Endothelial cell of coronary artery (primary cell): Measurements from ENCODE around the gene LRRIQ1. TPM values are rescaled to one million over a fixed set of nuclear protein-coding genes. Genes with fewer than 3 reads are reported as not detected.

Source experiments
- total RNA-seq: library from RNA; depleted of rRNA; stranded (reverse); fragments of >200 nt; gene quantifications from 2 replicates; pipeline ENCODE4 v1.2.3, GENCODE V29; 2014

The LRRIQ1 gene, protein sequence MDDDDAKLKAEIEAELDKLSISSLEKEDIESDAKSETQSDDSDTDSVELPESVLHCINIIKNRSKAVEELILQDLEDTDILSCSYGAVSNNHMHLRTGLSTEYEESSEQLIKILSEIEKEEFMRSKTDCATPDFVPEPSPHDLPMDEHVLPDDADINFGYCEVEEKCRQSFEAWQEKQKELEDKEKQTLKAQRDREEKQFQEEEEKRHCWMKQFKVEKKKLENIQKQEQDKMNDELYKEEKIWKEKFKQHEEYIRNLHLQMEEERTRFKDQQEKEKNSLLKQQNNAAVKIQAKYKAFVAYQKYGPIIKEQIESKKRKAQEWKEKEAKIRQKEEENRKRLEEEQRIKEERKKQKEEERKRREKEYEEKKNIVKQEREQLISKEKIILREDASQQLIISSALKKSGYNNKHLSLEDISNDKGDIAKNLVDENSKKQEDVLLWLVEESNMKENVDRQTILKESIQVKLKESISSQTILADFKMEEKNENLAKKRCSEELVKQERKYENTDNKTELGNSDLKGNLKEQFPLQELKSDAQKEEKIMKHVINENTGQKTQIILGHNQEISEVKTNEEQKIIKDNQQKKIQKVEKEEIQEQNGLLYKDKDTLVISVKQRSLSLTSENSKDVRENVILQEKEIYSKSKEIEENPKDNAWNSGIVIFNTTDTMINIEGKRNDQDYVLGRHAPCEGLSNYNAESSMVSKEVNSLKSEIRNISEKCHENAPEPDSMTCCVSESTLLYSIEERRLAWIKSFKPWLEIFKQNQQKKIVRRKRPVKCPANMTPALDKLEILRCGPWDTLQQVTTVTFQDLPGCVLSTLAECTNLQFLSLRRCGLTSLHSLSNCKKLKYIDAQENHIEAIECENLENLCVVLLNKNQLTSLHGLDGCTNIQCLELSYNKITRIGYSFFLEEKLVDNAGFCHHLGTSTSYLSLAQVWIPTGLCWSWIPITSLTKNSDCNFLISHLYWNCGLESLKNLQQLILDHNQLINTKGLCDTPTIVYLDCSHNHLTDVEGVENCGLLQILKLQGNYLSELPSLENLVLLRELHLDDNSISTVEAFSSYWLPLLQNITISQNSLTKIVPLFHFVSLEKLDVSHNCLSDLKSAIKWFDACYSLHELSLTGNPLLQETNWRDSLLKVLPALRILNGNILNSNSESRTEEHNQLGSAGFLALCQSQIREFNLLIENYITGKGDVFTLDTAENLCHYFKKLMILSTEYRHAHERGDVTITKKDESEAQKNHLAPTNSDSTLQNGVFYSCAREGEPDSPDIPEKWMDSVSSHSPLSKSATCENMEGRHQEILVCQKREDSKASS (N-terminal part only)
- 0.09 and 0.18 TPM in 2 replicates for total RNA-seq

DNA sequence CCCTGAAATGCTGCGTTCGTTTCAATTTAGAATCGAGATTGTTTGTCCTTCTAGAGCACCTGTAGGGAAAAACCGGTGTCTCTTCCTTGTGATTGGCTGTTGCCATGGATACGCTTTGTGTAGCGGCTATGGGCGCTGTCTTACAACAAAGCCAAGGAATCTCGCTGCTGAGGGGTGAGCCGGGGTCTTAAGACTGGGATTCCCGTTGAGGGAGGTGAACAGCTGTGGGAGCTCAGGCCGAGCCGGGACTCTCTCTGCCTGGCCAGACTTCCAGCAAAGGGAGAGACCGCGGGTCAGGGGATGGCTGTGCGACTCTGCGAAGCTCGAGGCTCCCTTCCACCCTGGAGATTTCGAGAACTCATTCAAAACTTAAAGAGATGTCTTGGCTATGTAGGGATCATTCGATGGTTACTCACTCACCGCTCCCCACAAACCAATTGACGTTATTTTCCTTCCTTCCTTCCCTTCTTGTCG is at the start of gene LRRIQ1, which contains the start of gene TSPAN19:
LRRIQ1 (plus strand) TSS at position 118 of the 474 bp plus-strand sequence. CDS start 1,826 bp downstream, outside the sequence.
TSPAN19 (minus strand) TSS at position 44 of the 474 bp plus-strand sequence. CDS start 6,331 bp downstream, outside the sequence.

DNA sequence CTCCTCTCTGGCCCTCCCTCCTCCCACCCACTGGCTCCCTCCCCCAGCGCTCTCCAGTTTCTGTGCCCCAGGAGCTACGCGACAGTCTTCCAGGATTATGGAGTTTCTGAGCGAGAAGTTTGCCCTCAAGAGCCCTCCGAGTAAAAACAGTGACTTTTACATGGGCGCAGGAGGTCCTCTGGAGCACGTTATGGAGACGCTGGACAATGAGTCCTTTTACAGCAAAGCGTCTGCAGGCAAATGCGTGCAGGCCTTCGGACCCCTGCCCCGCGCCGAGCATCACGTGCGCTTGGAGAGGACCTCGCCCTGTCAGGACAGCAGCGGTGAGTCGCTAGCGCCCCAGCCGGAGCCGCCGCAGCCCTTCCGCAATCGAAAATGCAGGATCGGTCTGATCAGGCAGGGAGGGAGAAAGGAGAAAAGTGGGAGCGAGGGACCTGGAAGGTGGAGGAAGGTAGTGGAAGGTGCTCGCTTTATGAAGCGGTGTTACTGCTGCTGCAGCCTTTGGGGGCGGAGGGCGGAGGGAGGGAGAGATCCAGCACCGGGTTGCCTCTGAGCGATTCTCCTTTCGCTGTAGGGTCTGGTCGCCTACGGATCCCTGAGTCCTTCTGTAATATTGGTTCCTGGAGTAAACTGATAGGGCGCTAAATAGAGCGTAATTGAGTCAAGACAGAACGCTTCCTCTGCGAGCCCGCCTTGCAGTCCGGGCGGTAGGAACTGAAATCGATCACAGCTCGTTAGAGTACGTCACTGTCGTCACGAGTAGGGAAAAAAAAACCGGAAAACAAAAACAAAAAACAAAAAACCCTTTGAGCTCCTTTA is 244.2 kb downstream of the LRRIQ1 start, which contains the start of gene ALX1:
ALX1 (plus strand) TSS at position 56 of the 819 bp plus-strand sequence; CDS start at position 98, 42 bp downstream.

Other genes with a start within 250 kb of the LRRIQ1 start
- 0.18 and 1.0 TPM in 2 replicates for gene SLC6A15, start 123.6 kb upstream of the LRRIQ1 start, total RNA-seq
- 0.09 TPM in 1 of 2 replicates, not detected in the other for gene TSPAN19, start 74 bp upstream of the LRRIQ1 start, total RNA-seq
- gene ALX1, start 243.9 kb downstream of the LRRIQ1 start, total RNA-seq = 0.09 and 0.81 TPM in 2 replicates